GM12878 (cell line): ENCODE measurements around the gene PLXNA2. TPM values are rescaled to one million over a fixed set of nuclear protein-coding genes. Genes with fewer than 3 reads are reported as not detected.

Experiments
- ATAC-seq: fragments of 200-7000 bp; cut with Tn5 transposase; 3 replicates; pipeline ENCODE4 v1.9.1; 2020; ENCODE audit warnings: mild to moderate bottlenecking, moderate library complexity
- BruUV-seq: library from RNA; stranded (reverse); fragments of 400-500 nt; replicated peaks from 2 replicates; lab custom pipeline; 2021; lab: Mats Ljungman, UMichigan
- CTCF ChIA-PET: fragments of 300-600 bp; sonication (Branson Sonifier 250); formaldehyde crosslinking; extraction: SDS; loops from one replicate; lab custom pipeline; 2021; ENCODE audit warnings: inconsistent platforms; lab: Yijun Ruan, JAX
- POLR2A ChIA-PET: fragments of 350-600 bp; formaldehyde crosslinking; extraction: SDS; loops from one replicate; lab custom pipeline; 2021; ENCODE audit warnings: inconsistent platforms; lab: Charles Lee
- RAD21 ChIA-PET: fragments of 300-600 bp; sonication (Branson Sonifier 250); formaldehyde crosslinking; loops from one replicate; lab custom pipeline; 2023; ENCODE audit warnings: antibody characterized with exemption; ENCODE audit not compliant: unreplicated experiment; lab: Charles Lee
- SMC1A ChIA-PET: fragments of 300-600 bp; sonication (Branson Sonifier 250); formaldehyde crosslinking; loops from one replicate; lab custom pipeline; 2023; ENCODE audit not compliant: unreplicated experiment, uncharacterized antibody; lab: Charles Lee
- DNase-seq: peaks from one replicate; pipeline ENCODE4 v3.0.0-alpha.2; 2011; ENCODE audit warnings: low read depth, low spot score
- FAIRE-seq: peaks from 3 replicates; lab custom pipeline; 2011; peaks lifted over from hg19 to GRCh38; lab: Jason Lieb, UNC
- H2AFZ ChIP-seq: 2 replicates; pipeline ENCODE4 v1.6.0; 2011; ENCODE audit warnings: low read depth, low read length, control low read depth; ENCODE audit not compliant: control insufficient read depth
- H3K27ac ChIP-seq: 2 replicates; pipeline ENCODE4 v1.5.1; 2011; ENCODE audit warnings: control low read depth; ENCODE audit not compliant: control insufficient read depth, insufficient read depth
- H3K27me3 ChIP-seq, 2 experiments: replicated peaks in 1 of 2; 2 replicates each; pipeline versions ENCODE4 v1.6.0 to v1.6.1; 2011; ENCODE audit warnings: low read length in 1 of 2; ENCODE audit not compliant: control insufficient read depth in 2 of 2, insufficient read depth in 2 of 2
- H3K36me3 ChIP-seq, 2 experiments: 2 replicates each; pipeline ENCODE4 v1.5.1; 2011; ENCODE audit warnings: low read length in 1 of 2; ENCODE audit not compliant: control insufficient read depth in 2 of 2, insufficient read depth in 2 of 2
- H3K4me1 ChIP-seq: 2 replicates; pipeline ENCODE4 v1.6.1; 2011; ENCODE audit warnings: mild to moderate bottlenecking, low read length, moderate library complexity, mixed read lengths; ENCODE audit not compliant: control insufficient read depth, insufficient read depth
- H3K4me2 ChIP-seq: 2 replicates; pipeline ENCODE4 v1.6.0; 2011; ENCODE audit warnings: control low read depth; ENCODE audit not compliant: control insufficient read depth, insufficient read depth
- H3K4me3 ChIP-seq: fragments of 200-600 bp; sonication (generic); 2 replicates; pipeline ENCODE4 v1.5.1; 2016
- H3K79me2 ChIP-seq: 2 replicates; pipeline ENCODE4 v1.6.0; 2011; ENCODE audit warnings: low read length; ENCODE audit not compliant: control insufficient read depth, insufficient read depth
- H3K9ac ChIP-seq: 2 replicates; pipeline ENCODE4 v1.8.0; 2011; ENCODE audit warnings: low read length, control low read depth, mixed read lengths; ENCODE audit not compliant: control insufficient read depth, insufficient read depth
- H3K9me3 ChIP-seq: replicated peaks from 3 replicates; pipeline ENCODE4 v1.5.1; 2011; ENCODE audit warnings: mild to moderate bottlenecking, low read length; ENCODE audit not compliant: control insufficient read depth, insufficient read depth
- H4K20me1 ChIP-seq: 2 replicates; pipeline ENCODE4 v1.6.0; 2011; ENCODE audit not compliant: control insufficient read depth, insufficient read depth
- NRF1 ChIP-seq: conservative IDR thresholded peaks from 2 replicates; pipeline ENCODE4 v1.6.1; 2011; ENCODE audit warnings: mild to moderate bottlenecking, low read depth, low read length, improper control_type of control experiment
- SMARCA5 ChIP-seq: fragments of 450-650 bp; IDR thresholded peaks from 2 replicates; pipeline ENCODE4 v1.6.1; 2017; ENCODE audit warnings: mild to moderate bottlenecking
- WGBS: methylation state at CpG from one replicate; pipeline ENCODE4 v1.1.6; 2016; ENCODE audit warnings: low lambda C conversion rate; ENCODE audit not compliant: insufficient replicate concordance, insufficient coverage; ENCODE audit errors: missing lambda C conversion rate; 5-methylcytosine and 5-hydroxymethylcytosine counted together
- in situ Hi-C: fragments of 300-500 bp; cut with MboI; formaldehyde crosslinking; loops from 9 replicates; pipeline ENCODE4 v1.14.3; 2018; ENCODE audit warnings: mixed read lengths
- intact Hi-C: fragments of 100-400 bp; cut with micrococcal nuclease; formaldehyde crosslinking; loops from one replicate; pipeline ENCODE4 v1.14.2; 2022; ENCODE audit not compliant: unreplicated experiment
- polyA plus RNA-seq, 11 experiments: library from polyadenylated mRNA; depleted of rRNA in 4 of 11; unstranded in 6 of 11; stranded (reverse) in 5 of 11; fragments of >200 nt; fragmentation: Nextera tagmentation in 4 of 11; fragmentation: Illumina TruSeq in 1 of 11; extraction: Ambion mirVana in 4 of 11; extraction: Trizol in 1 of 11; gene quantifications; 1 replicate in 1 of 11; 2 replicates in 10 of 11; pipeline versions ENCODE4 v1.2.1 to v1.2.3, GENCODE V29; 2011 to 2016; ENCODE audit warnings: inconsistent platforms in 2 of 11, missing spikeins in 2 of 11, low read depth in 1 of 11
- total RNA-seq, 4 experiments: library from RNA; depleted of rRNA in 3 of 4; stranded (reverse); fragments of >200 nt in 3 of 4; fragmentation: Illumina TruSeq in 1 of 4; extraction: Trizol in 1 of 4; gene quantifications; 2 replicates each; pipeline versions ENCODE4 v1.2.1 to v1.2.3, GENCODE V29; 2013 to 2021
- TF ChIP-seq, protein P1 (sequence below): fragments of 450-650 bp; IDR thresholded peaks from 2 replicates; pipeline ENCODE4 v1.6.1; 2017; ENCODE audit warnings: low read depth, mild to moderate bottlenecking, moderate library complexity

The PLXNA2 gene
- total and polyA plus RNA-seq, 10 of the 15 experiments (the other 5 are each of a cell fraction or from before 2014, with no cell fraction given) = under 0.01 to 0.08 (median 0.07) TPM; not detected in 4

DNA sequence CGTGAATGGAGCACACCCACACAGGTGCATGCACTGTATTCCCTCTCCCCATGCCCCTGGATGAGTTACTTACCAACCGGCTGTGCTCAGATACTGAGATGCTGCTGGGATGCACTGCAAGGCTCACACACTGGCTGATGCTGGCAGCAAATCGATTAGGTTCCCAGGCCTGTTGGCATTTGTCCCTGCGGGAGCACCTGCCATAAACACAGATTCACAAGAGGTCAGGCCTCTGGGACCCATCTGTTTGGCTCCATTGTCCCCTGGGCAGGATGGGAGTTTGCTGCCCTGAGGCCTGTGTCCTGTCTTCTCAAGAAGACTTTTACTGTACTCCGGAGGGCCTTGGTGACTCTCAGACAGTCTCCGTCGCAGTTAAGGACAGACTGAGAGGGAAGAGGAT is 145.4 kb downstream of the PLXNA2 start:
- no peak overlapping the region for H3K4me3 ChIP-seq
- no peaks in the 10 kb centered on the region for H4K20me1 ChIP-seq
- 52% methylated on average over 7 of the region's 7 CpGs for WGBS
- RAD21 ChIA-PET = no interaction called here
- H3K9ac ChIP-seq = no peak overlapping the region
- SMC1A ChIA-PET = interaction anchor here (0.7 kb wide), 1 partner anchor 681 kb away, joined by 3 read pairs; no protein-coding TSS in a partner anchor
- H3K9me3 ChIP-seq = no peaks in the 10 kb centered on the region
- POLR2A ChIA-PET = no interaction called here
- no TSS peak for BruUV-seq
- no peak overlapping the region for H3K4me2 ChIP-seq
- intact Hi-C loops = no loop called here
- TF ChIP-seq SMARCA5 (no peak), NRF1 (no peak)
- TF ChIP-seq, protein P1, sequence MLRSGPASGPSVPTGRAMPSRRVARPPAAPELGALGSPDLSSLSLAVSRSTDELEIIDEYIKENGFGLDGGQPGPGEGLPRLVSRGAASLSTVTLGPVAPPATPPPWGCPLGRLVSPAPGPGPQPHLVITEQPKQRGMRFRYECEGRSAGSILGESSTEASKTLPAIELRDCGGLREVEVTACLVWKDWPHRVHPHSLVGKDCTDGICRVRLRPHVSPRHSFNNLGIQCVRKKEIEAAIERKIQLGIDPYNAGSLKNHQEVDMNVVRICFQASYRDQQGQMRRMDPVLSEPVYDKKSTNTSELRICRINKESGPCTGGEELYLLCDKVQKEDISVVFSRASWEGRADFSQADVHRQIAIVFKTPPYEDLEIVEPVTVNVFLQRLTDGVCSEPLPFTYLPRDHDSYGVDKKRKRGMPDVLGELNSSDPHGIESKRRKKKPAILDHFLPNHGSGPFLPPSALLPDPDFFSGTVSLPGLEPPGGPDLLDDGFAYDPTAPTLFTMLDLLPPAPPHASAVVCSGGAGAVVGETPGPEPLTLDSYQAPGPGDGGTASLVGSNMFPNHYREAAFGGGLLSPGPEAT = no peak
- in situ Hi-C loops = no loop called here
- FAIRE-seq (no peak), DNase-seq (no peak), ATAC-seq (no peak)
- no peak overlapping the region for H3K27ac ChIP-seq
- CTCF ChIA-PET = no interaction called here
- no peaks in the 10 kb centered on the region for H3K4me1 ChIP-seq
- H2AFZ ChIP-seq = no peak overlapping the region
- H3K27me3 ChIP-seq = peaks cover 2 to 6% of the 10 kb centered on the region in 2 experiments; a peak in 3 of 4 replicates
- H3K36me3 ChIP-seq = no peaks in the 10 kb centered on the region
- no peaks in the 10 kb centered on the region for H3K79me2 ChIP-seq
